HFFc6 (cell line): ENCODE measurements around the gene EPHA1. TPM values are rescaled to one million over a fixed set of nuclear protein-coding genes. Genes with fewer than 3 reads are reported as not detected.

ENCODE experiments used
- DNase-seq: peaks from one replicate; pipeline ENCODE4 v3.0.0-alpha.2; 2018
- H3K27ac Mint-ChIP-seq: 2 replicates; pipeline ENCODE4 v1.8.0; 2020; ENCODE audit warnings: mild to moderate bottlenecking, mixed read lengths
- H3K27me3 Mint-ChIP-seq: 2 replicates; pipeline ENCODE4 v1.8.0; 2021; ENCODE audit warnings: mild to moderate bottlenecking, moderate library complexity, mixed read lengths; ENCODE audit not compliant: insufficient read depth
- H3K36me3 Mint-ChIP-seq: 2 replicates; pipeline ENCODE4 v1.8.0; 2021; ENCODE audit warnings: low read depth, mixed read lengths
- H3K4me1 Mint-ChIP-seq: 2 replicates; pipeline ENCODE4 v1.8.0; 2020; ENCODE audit warnings: low read depth, mixed read lengths
- H3K4me3 Mint-ChIP-seq: 2 replicates; pipeline ENCODE4 v1.8.0; 2020; ENCODE audit warnings: mild to moderate bottlenecking, moderate library complexity, mixed read lengths
- H3K9me3 Mint-ChIP-seq: 2 replicates; pipeline ENCODE4 v1.8.0; 2020; ENCODE audit warnings: mild to moderate bottlenecking, mixed read lengths
- total RNA-seq, 6 experiments: library from RNA; stranded (reverse); fragmentation: NEBNext Ultra II Directional; extraction: Animal tissue kit (Norgen Biotek cat#: 25700); gene quantifications; 2 replicates in 1 of 6; 3 replicates in 5 of 6; pipeline ENCODE4 v1.2.3, GENCODE V29; 2021
- TF ChIP-seq, protein P1 (sequence below): fragments of 200-600 bp; sonication (generic); IDR thresholded peaks from 2 replicates; pipeline ENCODE4 v1.5.0; 2021; ENCODE audit warnings: antibody characterized with exemption, mild to moderate bottlenecking

EPHA1 gene
- total RNA-seq, 6 experiments from 2014 or later, result not detected

DNA sequence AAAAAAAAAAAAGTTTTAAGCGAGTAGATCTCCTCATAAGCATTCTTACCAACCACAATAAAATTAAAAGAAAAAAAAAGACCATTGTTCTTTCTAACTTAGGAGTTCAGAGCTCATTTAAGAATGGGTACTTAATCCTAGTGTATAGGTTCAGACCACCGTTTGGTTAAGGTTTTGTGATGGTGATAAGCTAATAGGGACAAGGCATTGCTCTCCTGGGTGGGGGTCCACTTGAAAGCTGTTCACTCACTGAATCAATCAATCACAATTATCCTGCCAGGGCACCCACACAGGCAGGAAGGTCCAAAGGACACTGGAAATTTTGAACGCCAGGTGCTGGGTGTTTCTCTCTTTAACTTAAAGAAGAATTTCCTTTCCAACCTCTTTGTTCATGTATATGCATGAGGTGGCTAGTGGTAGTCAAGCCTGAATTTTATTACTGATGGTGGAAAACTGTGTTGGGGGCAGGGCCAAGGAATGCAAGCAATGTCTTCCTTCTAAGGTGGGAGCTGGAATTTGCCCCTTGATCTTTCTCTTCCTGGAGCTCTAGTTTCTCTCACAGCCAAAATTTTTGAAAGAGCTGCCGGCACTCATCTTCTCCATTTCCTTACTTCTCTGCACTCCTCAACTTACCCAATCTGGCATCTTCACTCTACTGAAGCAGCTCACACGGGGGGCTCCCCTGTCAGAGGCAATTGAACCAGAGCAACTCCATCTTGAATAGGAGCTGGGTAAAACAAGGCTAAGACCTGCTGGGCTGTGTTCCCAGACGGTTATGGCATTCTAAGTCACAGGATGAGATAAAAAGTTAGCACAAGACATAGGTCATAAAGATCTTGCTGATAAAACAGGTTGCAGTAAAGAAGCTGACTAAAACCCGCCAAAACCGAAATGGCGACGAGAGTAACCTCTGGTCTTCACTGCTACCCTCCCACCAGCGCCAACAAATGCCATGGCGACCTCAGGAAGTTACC, 38.7 kb downstream of the EPHA1 start:
- peaks cover 32% of the 10 kb centered on the region for H3K4me1 Mint-ChIP-seq
- no peaks in the 10 kb centered on the region for H3K36me3 Mint-ChIP-seq
- DNase-seq, result no peak
- no peaks in the 10 kb centered on the region for H3K9me3 Mint-ChIP-seq
- H3K4me3 Mint-ChIP-seq, result no peak overlapping the region
- H3K27ac Mint-ChIP-seq, result no peak overlapping the region
- H3K27me3 Mint-ChIP-seq, result peaks cover 15% of the 10 kb centered on the region
- TF ChIP-seq, protein P1, sequence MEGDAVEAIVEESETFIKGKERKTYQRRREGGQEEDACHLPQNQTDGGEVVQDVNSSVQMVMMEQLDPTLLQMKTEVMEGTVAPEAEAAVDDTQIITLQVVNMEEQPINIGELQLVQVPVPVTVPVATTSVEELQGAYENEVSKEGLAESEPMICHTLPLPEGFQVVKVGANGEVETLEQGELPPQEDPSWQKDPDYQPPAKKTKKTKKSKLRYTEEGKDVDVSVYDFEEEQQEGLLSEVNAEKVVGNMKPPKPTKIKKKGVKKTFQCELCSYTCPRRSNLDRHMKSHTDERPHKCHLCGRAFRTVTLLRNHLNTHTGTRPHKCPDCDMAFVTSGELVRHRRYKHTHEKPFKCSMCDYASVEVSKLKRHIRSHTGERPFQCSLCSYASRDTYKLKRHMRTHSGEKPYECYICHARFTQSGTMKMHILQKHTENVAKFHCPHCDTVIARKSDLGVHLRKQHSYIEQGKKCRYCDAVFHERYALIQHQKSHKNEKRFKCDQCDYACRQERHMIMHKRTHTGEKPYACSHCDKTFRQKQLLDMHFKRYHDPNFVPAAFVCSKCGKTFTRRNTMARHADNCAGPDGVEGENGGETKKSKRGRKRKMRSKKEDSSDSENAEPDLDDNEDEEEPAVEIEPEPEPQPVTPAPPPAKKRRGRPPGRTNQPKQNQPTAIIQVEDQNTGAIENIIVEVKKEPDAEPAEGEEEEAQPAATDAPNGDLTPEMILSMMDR, result no peak

DNA sequence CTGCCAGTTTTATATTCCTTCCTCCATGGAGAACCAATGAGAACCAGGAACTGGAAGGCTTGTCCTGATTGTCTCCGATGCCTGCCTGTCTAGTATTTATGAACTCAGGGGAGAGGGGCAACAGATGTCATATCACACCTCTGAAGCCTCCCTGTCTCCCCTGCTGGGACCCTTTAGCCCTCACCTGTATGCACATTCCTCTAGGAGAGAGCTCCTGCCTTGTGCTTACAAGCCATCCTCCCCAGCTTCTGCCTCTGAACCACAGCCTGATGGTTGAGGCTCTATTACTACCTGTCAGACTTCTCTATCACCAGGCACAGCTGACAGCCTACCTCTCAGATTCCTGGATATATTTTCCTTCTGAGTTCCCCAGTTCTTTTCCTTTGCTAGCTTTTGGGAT, 40.3 kb downstream of the EPHA1 start:
- H3K9me3 Mint-ChIP-seq, result no peaks in the 10 kb centered on the region
- H3K4me3 Mint-ChIP-seq, result no peak overlapping the region
- TF ChIP-seq, protein P1, result no peak
- DNase-seq, result no peak
- H3K4me1 Mint-ChIP-seq, result peaks cover 26% of the 10 kb centered on the region
- H3K36me3 Mint-ChIP-seq, result no peaks in the 10 kb centered on the region
- no peak overlapping the region for H3K27ac Mint-ChIP-seq
- peaks cover 28% of the 10 kb centered on the region for H3K27me3 Mint-ChIP-seq

DNA sequence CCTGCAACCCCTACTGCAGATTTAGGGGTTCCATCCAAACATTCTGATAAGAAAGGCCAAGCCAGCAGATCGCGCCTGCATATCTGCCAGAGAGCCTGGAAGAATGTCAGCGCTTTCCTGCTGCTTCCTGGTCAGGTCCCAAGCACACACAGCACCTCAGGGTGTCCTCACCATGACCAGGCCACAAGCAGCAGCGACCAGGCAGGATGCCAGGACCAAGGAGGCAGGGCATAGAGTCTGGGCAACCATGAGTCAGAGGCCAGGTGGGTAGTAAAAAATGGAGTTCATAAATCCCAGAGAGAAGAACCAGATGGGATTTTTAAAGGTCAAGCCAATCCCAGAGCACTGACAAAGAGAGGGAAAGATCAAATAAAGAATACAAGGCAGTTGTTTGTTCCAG, 40.7 kb downstream of the EPHA1 start:
- H3K4me1 Mint-ChIP-seq, result peaks cover 26% of the 10 kb centered on the region
- TF ChIP-seq, protein P1, result no peak
- no peak overlapping the region for H3K27ac Mint-ChIP-seq
- H3K27me3 Mint-ChIP-seq, result peaks cover 32% of the 10 kb centered on the region
- H3K36me3 Mint-ChIP-seq, result no peaks in the 10 kb centered on the region
- no peak overlapping the region for H3K4me3 Mint-ChIP-seq
- H3K9me3 Mint-ChIP-seq, result no peaks in the 10 kb centered on the region
- peak; percentile 41 for DNase-seq

DNA sequence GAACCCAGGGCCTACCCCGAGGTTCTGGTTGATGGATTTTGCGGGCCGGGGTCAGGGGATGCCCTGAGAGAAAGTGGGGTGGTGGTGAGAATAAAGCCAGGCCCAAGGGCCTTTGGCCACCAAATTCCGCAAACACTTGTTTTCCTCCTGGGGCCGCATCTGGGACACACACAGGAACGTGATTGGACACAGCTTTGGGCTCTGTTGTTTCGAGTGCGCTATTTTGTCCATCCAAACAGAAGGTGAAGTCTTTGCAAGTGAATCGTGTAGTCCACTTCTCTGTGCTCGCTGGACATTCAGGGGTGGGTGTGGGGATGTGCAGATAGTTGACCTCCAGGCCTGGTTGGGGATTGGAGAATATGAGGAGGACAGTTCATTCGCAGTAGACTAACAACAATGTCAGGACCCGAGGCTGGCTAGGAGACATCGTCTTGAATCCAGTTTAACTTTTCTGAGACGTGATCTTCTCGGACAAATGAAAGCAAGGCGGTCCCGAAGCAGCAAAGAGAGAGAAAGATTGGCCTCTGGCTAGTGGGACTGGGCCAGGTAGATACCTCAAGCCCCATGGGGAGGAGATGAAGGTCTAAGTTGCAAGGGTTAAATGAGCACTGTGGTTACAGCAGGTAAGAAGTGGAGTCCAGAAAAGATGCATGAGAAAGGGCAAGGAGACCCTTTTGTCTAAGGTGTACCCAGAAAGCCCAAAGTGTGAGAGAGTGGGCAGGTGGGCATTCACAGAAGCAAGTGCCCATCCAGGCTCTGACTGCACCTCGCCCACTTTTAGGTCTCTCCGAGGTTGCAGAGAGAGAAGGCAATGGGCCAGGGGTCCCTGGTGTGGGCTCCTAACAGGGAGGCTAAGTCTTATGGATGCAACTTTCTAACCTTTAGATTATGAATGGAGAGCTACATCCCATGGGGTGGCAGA, 45.4 kb downstream of the EPHA1 start:
- Mint-ChIP-seq H3K4me3 (peak overlapping the region; percentile 42), H3K9me3 (no peaks in the 10 kb centered on the region), H3K27ac (no peak overlapping the region), H3K27me3 (peaks cover 54% of the 10 kb centered on the region), H3K4me1 (peaks cover 6% of the 10 kb centered on the region), H3K36me3 (no peaks in the 10 kb centered on the region)
- no peak for DNase-seq
- TF ChIP-seq, protein P1, result no peak

DNA sequence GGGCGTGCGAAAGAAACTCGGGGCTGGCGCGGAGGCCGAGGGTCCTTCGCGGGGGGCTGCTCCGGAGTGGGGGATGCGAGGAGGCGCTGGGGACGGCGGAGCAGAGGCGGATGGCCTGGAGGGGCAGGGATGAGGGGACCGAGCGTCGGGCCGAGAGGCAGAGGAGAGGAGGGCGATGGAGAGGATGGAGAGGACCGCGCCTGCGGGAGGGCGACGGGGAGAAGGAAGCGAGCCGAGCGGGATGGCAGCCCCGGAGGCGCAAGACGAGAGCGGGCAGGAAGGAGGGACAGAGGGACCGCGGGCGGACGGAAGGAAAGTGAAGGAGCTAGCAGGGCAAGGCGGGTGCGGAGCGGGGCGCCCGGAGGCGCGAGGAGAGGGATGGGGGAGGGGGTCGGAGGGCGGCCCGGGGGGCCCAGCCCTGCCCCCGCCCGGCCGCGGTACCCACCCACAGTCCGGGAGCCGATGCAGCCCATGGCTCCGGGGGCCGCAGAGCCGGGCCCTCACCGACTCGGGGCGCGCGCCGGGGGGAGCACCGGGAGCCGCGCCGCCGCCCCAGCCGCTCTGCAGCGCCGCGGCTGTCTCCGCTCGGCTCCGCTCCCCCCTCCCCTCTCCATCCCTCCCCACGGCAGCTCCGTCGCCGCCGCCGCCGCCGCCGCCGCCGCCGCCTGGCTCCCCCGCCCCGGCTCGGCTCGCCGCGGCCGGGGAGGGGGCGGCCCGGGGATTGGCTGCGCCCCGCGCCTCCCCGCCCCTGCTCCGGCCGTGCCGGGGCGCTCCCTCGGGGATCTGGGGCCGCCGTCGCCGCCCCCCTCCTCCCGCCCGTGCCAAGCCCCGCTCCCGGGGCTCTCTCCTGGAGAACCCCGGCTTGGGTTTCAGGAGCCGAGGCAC, 46.3 kb downstream of the EPHA1 start, which contains the start of gene FAM131B:
FAM131B (minus strand) TSS at position 583 of the 885 bp plus-strand sequence; CDS start at position 473, 110 bp downstream.
- H3K9me3 Mint-ChIP-seq, result no peaks in the 10 kb centered on the region

More for the DNA sequence above, 46.3 kb downstream of the EPHA1 start, which contains the start of gene FAM131B:
- Mint-ChIP-seq H3K4me1 (no peaks in the 10 kb centered on the region), H3K36me3 (no peaks in the 10 kb centered on the region), H3K27me3 (peaks cover 54% of the 10 kb centered on the region), H3K27ac (no peak within 1 kb of the TSS), H3K4me3 (peak within 1 kb of the TSS; percentile 68)
- no peak for DNase-seq
- TF ChIP-seq, protein P1, result no peak
